WTC11 (cell line): Measurements from ENCODE around the gene FBXO41. TPM values are rescaled to one million over a fixed set of nuclear protein-coding genes. Genes with fewer than 3 reads are reported as not detected.

Source experiments
- ATAC-seq: fragments of 200-7000 bp; cut with Tn5 transposase; 2 replicates; pipeline ENCODE4 v1.10.0; 2021; ENCODE audit warnings: mild to moderate bottlenecking, moderate library complexity
- CTCF ChIA-PET: fragments of 300-600 bp; sonication (Branson Sonifier 250); formaldehyde crosslinking; loops from one replicate; lab custom pipeline; 2021; ENCODE audit warnings: antibody characterized with exemption; lab: Charles Lee
- POLR2A ChIA-PET: fragments of 350-600 bp; sonication (Branson Sonifier 250); formaldehyde crosslinking; loops from one replicate; lab custom pipeline; 2021; ENCODE audit warnings: antibody characterized with exemption; lab: Charles Lee
- DNase-seq: peaks from one replicate; pipeline ENCODE4 v3.0.0; 2021; ENCODE audit warnings: low spot score
- H3K27ac Mint-ChIP-seq: 2 replicates; pipeline ENCODE4 v1.8.0; 2021; ENCODE audit warnings: mixed read lengths
- H3K27me3 Mint-ChIP-seq: 2 replicates; pipeline ENCODE4 v1.8.0; 2021; ENCODE audit warnings: low read depth, mild to moderate bottlenecking, moderate library complexity, mixed read lengths
- H3K36me3 Mint-ChIP-seq: 2 replicates; pipeline ENCODE4 v1.8.0; 2021; ENCODE audit warnings: mixed read lengths
- H3K4me1 Mint-ChIP-seq: 2 replicates; pipeline ENCODE4 v1.8.0; 2022; ENCODE audit warnings: mixed read lengths
- H3K4me3 Mint-ChIP-seq: 2 replicates; pipeline ENCODE4 v1.8.0; 2021; ENCODE audit warnings: mild to moderate bottlenecking, moderate library complexity, mixed read lengths
- H3K9me3 Mint-ChIP-seq: 2 replicates; pipeline ENCODE4 v1.8.0; 2021; ENCODE audit warnings: mixed read lengths
- CBFB ChIP-seq: sonication (generic); formaldehyde crosslinking; IDR thresholded peaks from 2 replicates; pipeline ENCODE4 v1.8.1; 2022; ENCODE audit warnings: mild to moderate bottlenecking, low read depth, missing genetic modification reagents
- CREM ChIP-seq: sonication (generic); formaldehyde crosslinking; IDR thresholded peaks from 2 replicates; pipeline ENCODE4 v1.8.1; 2022; ENCODE audit warnings: mild to moderate bottlenecking, missing genetic modification reagents, moderate library complexity
- CTCF ChIP-seq: fragments of 200-600 bp; IDR thresholded peaks from 2 replicates; pipeline ENCODE4 v1.8.0; 2022; ENCODE audit warnings: antibody characterized with exemption
- ESRRA ChIP-seq: sonication (generic); formaldehyde crosslinking; IDR thresholded peaks from 2 replicates; pipeline ENCODE4 v1.8.1; 2022; ENCODE audit warnings: mild to moderate bottlenecking, missing genetic modification reagents, borderline replicate concordance
- FOXK1 ChIP-seq: sonication (generic); formaldehyde crosslinking; IDR thresholded peaks from 2 replicates; pipeline ENCODE4 v1.8.0; 2022; ENCODE audit warnings: mild to moderate bottlenecking, moderate library complexity, missing genetic modification reagents
- KAT7 ChIP-seq: sonication (generic); formaldehyde crosslinking; IDR thresholded peaks from 2 replicates; pipeline ENCODE4 v1.8.1; 2023; ENCODE audit warnings: missing genetic modification reagents, mild to moderate bottlenecking, borderline replicate concordance
- MYBL2 ChIP-seq: sonication (generic); formaldehyde crosslinking; IDR thresholded peaks from 2 replicates; pipeline ENCODE4 v1.8.1; 2023; ENCODE audit warnings: mild to moderate bottlenecking, moderate library complexity, missing genetic modification reagents
- NFATC4 ChIP-seq: fragments of 250-450 bp; sonication (Bioruptor Pico); IDR thresholded peaks from 2 replicates; pipeline ENCODE4 v1.9.0; 2021; ENCODE audit warnings: mild to moderate bottlenecking
- NFYB ChIP-seq: sonication (generic); formaldehyde crosslinking; conservative IDR thresholded peaks from 2 replicates; pipeline ENCODE4 v1.8.0; 2022; ENCODE audit warnings: low read depth, missing genetic modification reagents
- TEAD1 ChIP-seq: sonication (generic); formaldehyde crosslinking; IDR thresholded peaks from 2 replicates; pipeline ENCODE4 v1.8.0; 2022; ENCODE audit warnings: mild to moderate bottlenecking, missing genetic modification reagents
- TP53 ChIP-seq: sonication (generic); formaldehyde crosslinking; IDR thresholded peaks from 2 replicates; pipeline ENCODE4 v1.8.1; 2023; ENCODE audit warnings: mild to moderate bottlenecking, missing genetic modification reagents
- ZNF138 ChIP-seq: sonication (generic); formaldehyde crosslinking; conservative IDR thresholded peaks from 2 replicates; pipeline ENCODE4 v1.8.1; 2022; ENCODE audit warnings: mild to moderate bottlenecking, moderate library complexity, missing genetic modification reagents
- ZNF317 ChIP-seq: sonication (generic); formaldehyde crosslinking; IDR thresholded peaks from 2 replicates; pipeline ENCODE4 v1.8.1; 2023; ENCODE audit warnings: low read depth, mild to moderate bottlenecking, moderate library complexity, missing genetic modification reagents, borderline replicate concordance
- ZNF532 ChIP-seq: fragments of 250-450 bp; sonication (Bioruptor Pico); IDR thresholded peaks from 2 replicates; pipeline ENCODE4 v1.9.0; 2021; ENCODE audit warnings: mild to moderate bottlenecking, borderline replicate concordance
- ZNF671 ChIP-seq: fragments of 250-450 bp; sonication (Bioruptor Pico); IDR thresholded peaks from 2 replicates; pipeline ENCODE4 v1.8.0; 2021; ENCODE audit warnings: mild to moderate bottlenecking
- total RNA-seq: library from RNA; stranded (reverse); gene quantifications from 3 replicates; pipeline ENCODE4 v1.2.3, GENCODE V29; 2021
- TF ChIP-seq, protein P1 (sequence below): fragments of 250-450 bp; sonication (Bioruptor Pico); IDR thresholded peaks from 2 replicates; pipeline ENCODE4 v1.9.0; 2021; ENCODE audit warnings: mild to moderate bottlenecking

The FBXO41 gene
- total RNA-seq, 1 experiment from 2014 or later: 19.2 TPM

- TF ChIP-seq TEAD1 (CRISPR knock-in tag) (no peak), FOXK1 (peak; percentile 97), CBFB (CRISPR knock-in tag) (no peak), CREM (peak; percentile 90), NFATC4 (CRISPR knock-in tag) (no peak), NFYB (no peak), TP53 (CRISPR knock-in tag) (no peak), ESRRA (CRISPR knock-in tag) (no peak), CTCF (no peak), ZNF138 (CRISPR knock-in tag) (no peak), ZNF532 (CRISPR knock-in tag) (no peak), ZNF317 (no peak), ZNF671 (no peak)
- TF ChIP-seq, protein P1, sequence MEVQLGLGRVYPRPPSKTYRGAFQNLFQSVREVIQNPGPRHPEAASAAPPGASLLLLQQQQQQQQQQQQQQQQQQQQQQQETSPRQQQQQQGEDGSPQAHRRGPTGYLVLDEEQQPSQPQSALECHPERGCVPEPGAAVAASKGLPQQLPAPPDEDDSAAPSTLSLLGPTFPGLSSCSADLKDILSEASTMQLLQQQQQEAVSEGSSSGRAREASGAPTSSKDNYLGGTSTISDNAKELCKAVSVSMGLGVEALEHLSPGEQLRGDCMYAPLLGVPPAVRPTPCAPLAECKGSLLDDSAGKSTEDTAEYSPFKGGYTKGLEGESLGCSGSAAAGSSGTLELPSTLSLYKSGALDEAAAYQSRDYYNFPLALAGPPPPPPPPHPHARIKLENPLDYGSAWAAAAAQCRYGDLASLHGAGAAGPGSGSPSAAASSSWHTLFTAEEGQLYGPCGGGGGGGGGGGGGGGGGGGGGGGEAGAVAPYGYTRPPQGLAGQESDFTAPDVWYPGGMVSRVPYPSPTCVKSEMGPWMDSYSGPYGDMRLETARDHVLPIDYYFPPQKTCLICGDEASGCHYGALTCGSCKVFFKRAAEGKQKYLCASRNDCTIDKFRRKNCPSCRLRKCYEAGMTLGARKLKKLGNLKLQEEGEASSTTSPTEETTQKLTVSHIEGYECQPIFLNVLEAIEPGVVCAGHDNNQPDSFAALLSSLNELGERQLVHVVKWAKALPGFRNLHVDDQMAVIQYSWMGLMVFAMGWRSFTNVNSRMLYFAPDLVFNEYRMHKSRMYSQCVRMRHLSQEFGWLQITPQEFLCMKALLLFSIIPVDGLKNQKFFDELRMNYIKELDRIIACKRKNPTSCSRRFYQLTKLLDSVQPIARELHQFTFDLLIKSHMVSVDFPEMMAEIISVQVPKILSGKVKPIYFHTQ: no peak
Observed at GRCh38 chr2:73293534-73294171, 9.4 kb upstream of the FBXO41 start, which contains the start of gene EGR4 (continued).

- Mint-ChIP-seq H3K27ac (no peak overlapping the region), H3K4me3 (peak overlapping the region; percentile 68), H3K27me3 (peaks cover 99% of the 10 kb centered on the region), H3K36me3 (no peaks in the 10 kb centered on the region), H3K4me1 (peaks cover 2% of the 10 kb centered on the region; the same call in 1 of the 2 replicates), H3K9me3 (no peaks in the 10 kb centered on the region)
- DNase-seq (peak; percentile 29), ATAC-seq (peak; percentile 6; the same call in 1 of the 2 replicates)
- ChIA-PET POLR2A (interaction anchor here (1.4 kb wide), 1 partner anchor 60 kb away, joined by 4 read pairs; the partner anchor contains the start of genes CCT7 and PRADC1), CTCF (interaction anchor here (0.7 to 3.9 kb wide), 14 partner anchors 8 to 405 kb away, joined by 3 to 37 read pairs (median 5); partner anchors contain the start of genes FBXO41, PRADC1 and SPR)
- no peak for TF ChIP-seq MYBL2
- 0 out of 2 replicates have a peak, but pooled peaks have one; percentile 76 for TF ChIP-seq KAT7 (CRISPR knock-in tag)
Observed at GRCh38 chr2:73292906-73293533, 8.7 kb upstream of the FBXO41 start.
